ENCODE measurements around the gene ELMOD1. TPM values are rescaled to one million over a fixed set of nuclear protein-coding genes. Genes with fewer than 3 reads are reported as not detected.

ELMOD1 gene
- total and polyA plus RNA-seq, 9 donors: 0.17 to 0.69 (median 0.24) TPM; not detected in 3

GRCh38 chr11:107609400-107610218 lies 18.7 kb downstream of the ELMOD1 start:
- no peaks in the 10 kb centered on the region for H3K36me3 ChIP-seq
- intact Hi-C loops (cut with DNase I): no loop called here
- no peak for TF ChIP-seq POLR2A (IDR thresholded peaks at IDR 0.05)
- TF ChIP-seq EP300 (IDR thresholded peaks at IDR 0.05): no peak
- TF ChIP-seq, protein P1, sequence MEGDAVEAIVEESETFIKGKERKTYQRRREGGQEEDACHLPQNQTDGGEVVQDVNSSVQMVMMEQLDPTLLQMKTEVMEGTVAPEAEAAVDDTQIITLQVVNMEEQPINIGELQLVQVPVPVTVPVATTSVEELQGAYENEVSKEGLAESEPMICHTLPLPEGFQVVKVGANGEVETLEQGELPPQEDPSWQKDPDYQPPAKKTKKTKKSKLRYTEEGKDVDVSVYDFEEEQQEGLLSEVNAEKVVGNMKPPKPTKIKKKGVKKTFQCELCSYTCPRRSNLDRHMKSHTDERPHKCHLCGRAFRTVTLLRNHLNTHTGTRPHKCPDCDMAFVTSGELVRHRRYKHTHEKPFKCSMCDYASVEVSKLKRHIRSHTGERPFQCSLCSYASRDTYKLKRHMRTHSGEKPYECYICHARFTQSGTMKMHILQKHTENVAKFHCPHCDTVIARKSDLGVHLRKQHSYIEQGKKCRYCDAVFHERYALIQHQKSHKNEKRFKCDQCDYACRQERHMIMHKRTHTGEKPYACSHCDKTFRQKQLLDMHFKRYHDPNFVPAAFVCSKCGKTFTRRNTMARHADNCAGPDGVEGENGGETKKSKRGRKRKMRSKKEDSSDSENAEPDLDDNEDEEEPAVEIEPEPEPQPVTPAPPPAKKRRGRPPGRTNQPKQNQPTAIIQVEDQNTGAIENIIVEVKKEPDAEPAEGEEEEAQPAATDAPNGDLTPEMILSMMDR (IDR thresholded peaks at IDR 0.05): no peak
- H3K27ac ChIP-seq: no peak overlapping the region
- 51 to 70% (median 58%) methylated on average over 10 of the region's 10 CpGs for WGBS, 3 donors
- H3K4me3 ChIP-seq: no peak overlapping the region
- H3K9me3 ChIP-seq: no peaks in the 10 kb centered on the region
- no peaks in the 10 kb centered on the region for H3K4me1 ChIP-seq (ENCODE audit: insufficient read depth)
- no peaks in the 10 kb centered on the region for H3K27me3 ChIP-seq
- DNase-seq: no peak

GRCh38 chr11:107612445-107612844 lies 21.5 kb downstream of the ELMOD1 start:
- WGBS, 3 donors: 93 to 96% (median 95%) methylated on average over 2 of the region's 2 CpGs
- no peak for DNase-seq
- H3K36me3 ChIP-seq: no peaks in the 10 kb centered on the region

GRCh38 chr11:107619926-107620325 lies 29.0 kb downstream of the ELMOD1 start:
- no peak overlapping the region for H3K27ac ChIP-seq
- DNase-seq: no peak
- WGBS, 3 donors: 2 to 11% (median 4%) methylated on average over 1 of the region's 1 CpG
- H3K9me3 ChIP-seq: no peaks in the 10 kb centered on the region
- intact Hi-C loops (cut with DNase I): no loop called here
- no peaks in the 10 kb centered on the region for H3K4me1 ChIP-seq (ENCODE audit: insufficient read depth)
- H3K4me3 ChIP-seq: no peak overlapping the region
- no peaks in the 10 kb centered on the region for H3K36me3 ChIP-seq
- TF ChIP-seq EP300 (IDR thresholded peaks at IDR 0.05) (no peak), POLR2A (IDR thresholded peaks at IDR 0.05) (no peak)
- TF ChIP-seq, protein P1 (IDR thresholded peaks at IDR 0.05): no peak
- H3K27me3 ChIP-seq: no peaks in the 10 kb centered on the region

More at GRCh38 chr11:107612445-107612844, 21.5 kb downstream of the ELMOD1 start:
- intact Hi-C loops (cut with DNase I): no loop called here
- no peaks in the 10 kb centered on the region for H3K9me3 ChIP-seq
- H3K4me1 ChIP-seq (ENCODE audit: insufficient read depth): no peaks in the 10 kb centered on the region
- no peak overlapping the region for H3K27ac ChIP-seq
- TF ChIP-seq EP300 (IDR thresholded peaks at IDR 0.05) (no peak), POLR2A (IDR thresholded peaks at IDR 0.05) (no peak)
- TF ChIP-seq, protein P1 (IDR thresholded peaks at IDR 0.05): no peak
- no peak overlapping the region for H3K4me3 ChIP-seq
- H3K27me3 ChIP-seq: no peaks in the 10 kb centered on the region

- intact Hi-C loops (cut with DNase I): no loop called here
- Histone ChIP-seq H3K4me3 (no peak overlapping the region), H3K27ac (no peak overlapping the region), H3K9me3 (no peaks in the 10 kb centered on the region), H3K27me3 (no peaks in the 10 kb centered on the region), H3K36me3 (no peaks in the 10 kb centered on the region), H3K4me1 (ENCODE audit: insufficient read depth) (no peaks in the 10 kb centered on the region)
- WGBS, 3 donors: 5 to 8% (median 6%) methylated on average over 1 of the region's 1 CpG
- DNase-seq: no peak
- TF ChIP-seq POLR2A (IDR thresholded peaks at IDR 0.05) (no peak), EP300 (IDR thresholded peaks at IDR 0.05) (no peak)
- TF ChIP-seq, protein P1 (IDR thresholded peaks at IDR 0.05): no peak
Measured at GRCh38 chr11:107621081-107621480, 30.1 kb downstream of the ELMOD1 start.

All from ovary (tissue), 9 donors.